SK-N-SH (cell line): ENCODE results near the gene LEKR1. TPM values are rescaled to one million over a fixed set of nuclear protein-coding genes. Genes with fewer than 3 reads are reported as not detected.

Experiments
- CTCF ChIA-PET: fragments of 300-600, 350-600 bp; formaldehyde crosslinking; extraction: SDS; loops from one replicate; lab custom pipeline; 2021; lab: Yijun Ruan, JAX
- POLR2A ChIA-PET: fragments of 350-600 bp; sonication (Branson Sonifier 250); formaldehyde crosslinking; extraction: SDS; loops from one replicate; lab custom pipeline; 2020; ENCODE audit warnings: antibody characterized with exemption, inconsistent platforms; lab: Yijun Ruan, JAX
- DNase-seq: peaks from one replicate; pipeline ENCODE4 v3.0.0; 2012
- H2AFZ ChIP-seq: fragments of 200-600 bp; sonication (generic); 2 replicates; pipeline ENCODE4 v1.8.1; 2016; ENCODE audit warnings: antibody characterized with exemption, mild to moderate bottlenecking, low read depth
- H3F3A ChIP-seq: fragments of 200-600 bp; sonication (generic); replicated peaks from 2 replicates; pipeline ENCODE3; 2016; ENCODE audit warnings: antibody characterized with exemption, mild to moderate bottlenecking; ENCODE audit not compliant: insufficient read depth
- H3K27ac ChIP-seq, 2 experiments: fragments of 200-500 bp in 1 of 2; fragments of 200-600 bp in 1 of 2; sonication (Bioruptor generic) in 1 of 2; sonication (generic), shearing (Covaris generic) in 1 of 2; 2 replicates each; pipeline versions ENCODE4 v1.5.1 to v1.6.1; 2014 to 2016; ENCODE audit warnings: low read depth in 2 of 2, inconsistent platforms in 1 of 2, low read length in 1 of 2, mild to moderate bottlenecking in 1 of 2, mixed read lengths in 1 of 2
- H3K27me3 ChIP-seq: fragments of 200-600 bp; sonication (generic), shearing (Covaris generic); 2 replicates; pipeline ENCODE4 v1.6.1; 2016; ENCODE audit warnings: mixed run types; ENCODE audit not compliant: insufficient read depth
- H3K36me3 ChIP-seq, 2 experiments: fragments of 200-500 bp in 1 of 2; fragments of 200-600 bp in 1 of 2; sonication (Bioruptor generic) in 1 of 2; sonication (generic) in 1 of 2; replicated peaks in 1 of 2; 2 replicates each; pipeline versions ENCODE3 to v1.5.1; 2014 to 2016; ENCODE audit warnings: low read length in 1 of 2, mild to moderate bottlenecking in 1 of 2; ENCODE audit not compliant: insufficient read depth in 2 of 2, control insufficient read depth in 1 of 2
- H3K4me1 ChIP-seq, 2 experiments: fragments of 200-500 bp in 1 of 2; fragments of 200-600 bp in 1 of 2; sonication (Bioruptor generic) in 1 of 2; sonication (generic), shearing (Covaris generic) in 1 of 2; 2 replicates each; pipeline versions ENCODE4 v1.5.1 to v1.6.1; 2014 to 2016; ENCODE audit warnings: low read depth in 1 of 2, low read length in 1 of 2, mixed run types in 1 of 2; ENCODE audit not compliant: insufficient read depth in 2 of 2, control insufficient read depth in 1 of 2
- H3K4me2 ChIP-seq: fragments of 200-600 bp; sonication (generic), shearing (Covaris generic); 2 replicates; pipeline ENCODE4 v1.6.1; 2017; ENCODE audit warnings: mixed run types
- H3K4me3 ChIP-seq, 2 experiments: fragments of 200-500 bp in 1 of 2; fragments of 200-600 bp in 1 of 2; sonication (Bioruptor generic) in 1 of 2; sonication (generic), shearing (Covaris generic) in 1 of 2; 2 replicates each; pipeline versions ENCODE4 v1.5.1 to v1.8.1; 2014 to 2016; ENCODE audit warnings: low read depth in 2 of 2, inconsistent platforms in 1 of 2, low read length in 1 of 2, mild to moderate bottlenecking in 1 of 2, mixed read lengths in 1 of 2, moderate library complexity in 1 of 2
- H3K79me2 ChIP-seq: fragments of 200-600 bp; sonication (generic); 2 replicates; pipeline ENCODE4 v1.8.1; 2017; ENCODE audit warnings: mild to moderate bottlenecking; ENCODE audit not compliant: insufficient read depth
- H3K9ac ChIP-seq: fragments of 200-600 bp; sonication (generic); 2 replicates; pipeline ENCODE4 v1.6.1; 2017; ENCODE audit warnings: mixed run types
- H3K9me2 ChIP-seq: fragments of 200-600 bp; sonication (generic); 2 replicates; pipeline ENCODE4 v1.6.1; 2017; ENCODE audit warnings: mixed run types
- H3K9me3 ChIP-seq: fragments of 200-600 bp; sonication (generic); 2 replicates; pipeline ENCODE4 v1.6.1; 2017; ENCODE audit warnings: mixed run types, mild to moderate bottlenecking, moderate library complexity
- H4K20me1 ChIP-seq: fragments of 200-600 bp; sonication (generic); 2 replicates; pipeline ENCODE4 v1.6.1; 2017; ENCODE audit warnings: mild to moderate bottlenecking, mixed run types; ENCODE audit not compliant: insufficient read depth
- CTCF ChIP-seq: fragments of 200-600 bp; sonication (generic); IDR thresholded peaks from 2 replicates; pipeline ENCODE4 v1.6.1; 2017; ENCODE audit warnings: antibody characterized with exemption, mild to moderate bottlenecking, moderate library complexity
- ELF1 ChIP-seq: IDR thresholded peaks from 2 replicates; pipeline ENCODE4 v1.4.0; 2012
- EZH2phosphoT487 ChIP-seq: fragments of 200-600 bp; sonication (generic); IDR thresholded peaks from 2 replicates; pipeline ENCODE4 v1.6.1; 2017; ENCODE audit warnings: low read depth, mixed run types, mild to moderate bottlenecking, antibody characterized with exemption, moderate library complexity, borderline replicate concordance
- FOXM1 ChIP-seq: IDR thresholded peaks from 2 replicates; pipeline ENCODE4 v1.4.0; 2012; ENCODE audit warnings: low read depth, mild to moderate bottlenecking
- MXI1 ChIP-seq: IDR thresholded peaks from 2 replicates; pipeline ENCODE4 v1.6.1; 2012; ENCODE audit warnings: mild to moderate bottlenecking, low read depth, low read length, improper control_type of control experiment
- NFIC ChIP-seq: IDR thresholded peaks from 2 replicates; pipeline ENCODE4 v1.4.0; 2012; ENCODE audit warnings: borderline replicate concordance
- NRF1 ChIP-seq: IDR thresholded peaks from 2 replicates; pipeline ENCODE4 v1.6.1; 2012; ENCODE audit warnings: low read depth, mild to moderate bottlenecking, low read length
- POLR2AphosphoS5 ChIP-seq: IDR thresholded peaks from 2 replicates; pipeline ENCODE4 v1.6.1; 2012; ENCODE audit warnings: low read depth, low read length
- RAD21 ChIP-seq: IDR thresholded peaks from 2 replicates; pipeline ENCODE4 v1.6.1; 2012; ENCODE audit warnings: mild to moderate bottlenecking, low read length
- REST ChIP-seq: IDR thresholded peaks from 2 replicates; pipeline ENCODE4 v1.6.1; 2012; ENCODE audit warnings: mild to moderate bottlenecking, low read depth, low read length, moderate library complexity
- RXRA ChIP-seq: IDR thresholded peaks from 2 replicates; pipeline ENCODE4 v1.4.0; 2012; ENCODE audit warnings: low read depth, mild to moderate bottlenecking, borderline replicate concordance
- SIN3A ChIP-seq: IDR thresholded peaks from 2 replicates; pipeline ENCODE4 v1.6.1; 2012; ENCODE audit warnings: low read depth, mild to moderate bottlenecking, low read length, moderate library complexity, borderline replicate concordance
- SMC3 ChIP-seq: IDR thresholded peaks from 2 replicates; pipeline ENCODE4 v1.6.1; 2012; ENCODE audit warnings: low read depth, low read length, improper control_type of control experiment
- TCF12 ChIP-seq: IDR thresholded peaks from 2 replicates; pipeline ENCODE4 v1.4.0; 2012
- USF2 ChIP-seq: fragments of 150-350 bp; IDR thresholded peaks from 2 replicates; pipeline ENCODE4 v1.6.1; 2017; ENCODE audit warnings: antibody characterized with exemption, low read length, low read depth, borderline replicate concordance
- WGBS: methylation state at CpG from one replicate; pipeline ENCODE4 v1.1.6; 2017; ENCODE audit warnings: low lambda C conversion rate; 5-methylcytosine and 5-hydroxymethylcytosine counted together
- polyA plus RNA-seq, 3 experiments: library from polyadenylated mRNA; depleted of rRNA; stranded (reverse); fragments of >200 nt; gene quantifications; 2 replicates each; pipeline ENCODE4 v1.2.3, GENCODE V29; 2012

Gene LEKR1
- polyA plus RNA-seq, 1 of the 3 experiments (the other 2 are of a cell fraction): 0.30 TPM

GRCh38 chr3:156975721-156976120, 149.6 kb downstream of the LEKR1 start:
- Histone ChIP-seq H3K79me2 (no peaks in the 10 kb centered on the region), H3K9me2 (no peaks in the 10 kb centered on the region)
- CTCF ChIA-PET: interaction anchor here (1.2 to 1.5 kb wide), 2 partner anchors 12 to 103 kb away, joined by 3 read pairs; no protein-coding TSS in a partner anchor

GRCh38 chr3:156976933-156977332, 150.8 kb downstream of the LEKR1 start:
- no peaks in the 10 kb centered on the region for H3F3A ChIP-seq
- H3K9me2 ChIP-seq: no peaks in the 10 kb centered on the region
- H3K27ac ChIP-seq: no peak overlapping the region
- no peak overlapping the region for H3K9ac ChIP-seq
- 81% methylated on average over 4 of the region's 4 CpGs for WGBS
- ChIA-PET CTCF (no interaction called here), POLR2A (no interaction called here)
- no peaks in the 10 kb centered on the region for H4K20me1 ChIP-seq
- DNase-seq: no peak
- H3K4me3 ChIP-seq: no peak overlapping the region
- peaks cover 0 to 4% of the 10 kb centered on the region in 2 experiments; a peak in 2 of 4 replicates for H3K4me1 ChIP-seq
- TF ChIP-seq TCF12: no peak
- TF ChIP-seq POLR2AphosphoS5: no peak
- TF ChIP-seq RXRA: no peak
- TF ChIP-seq, all 33 proteins: peak for 0
- Histone ChIP-seq H3K4me2 (no peak overlapping the region), H3K9me3 (no peaks in the 10 kb centered on the region), H3K27me3 (0 out of 2 replicates have a peak, but pooled peaks cover 5% of the 10 kb centered on the region), H2AFZ (no peak overlapping the region), H3K36me3 (no peaks in the 10 kb centered on the region), H3K79me2 (no peaks in the 10 kb centered on the region)

More at GRCh38 chr3:156975721-156976120, 149.6 kb downstream of the LEKR1 start:
- Histone ChIP-seq H3F3A (no peaks in the 10 kb centered on the region), H4K20me1 (no peaks in the 10 kb centered on the region), H3K4me2 (no peak overlapping the region), H3K27ac (peak overlapping the region in 1 of 2 experiments; percentile 67; a peak in 1 of 4 replicates), H3K4me1 (peaks cover 0 to 4% of the 10 kb centered on the region in 2 experiments; a peak in 2 of 4 replicates), H3K27me3 (0 out of 2 replicates have a peak, but pooled peaks cover 5% of the 10 kb centered on the region), H3K36me3 (no peaks in the 10 kb centered on the region), H2AFZ (no peak overlapping the region), H3K4me3 (no peak overlapping the region), H3K9me3 (no peaks in the 10 kb centered on the region), H3K9ac (no peak overlapping the region)
- 6% methylated on average over 1 of the region's 1 CpG for WGBS
- no peak for DNase-seq
- TF ChIP-seq NFIC: no peak
- TF ChIP-seq NRF1: no peak
- TF ChIP-seq MXI1: no peak
- POLR2A ChIA-PET: interaction anchor here (0.9 kb wide), 1 partner anchor 113 kb away, joined by 3 read pairs; no protein-coding TSS in a partner anchor

- Histone ChIP-seq H3K9me3 (no peaks in the 10 kb centered on the region), H3F3A (no peaks in the 10 kb centered on the region), H3K79me2 (no peaks in the 10 kb centered on the region), H3K27me3 (0 out of 2 replicates have a peak, but pooled peaks cover 5% of the 10 kb centered on the region), H4K20me1 (no peaks in the 10 kb centered on the region), H3K4me1 (peaks cover 0 to 4% of the 10 kb centered on the region in 2 experiments; a peak in 2 of 4 replicates), H3K9ac (no peak overlapping the region), H3K9me2 (no peaks in the 10 kb centered on the region), H3K4me2 (no peak overlapping the region), H3K27ac (no peak overlapping the region), H2AFZ (no peak overlapping the region), H3K36me3 (no peaks in the 10 kb centered on the region), H3K4me3 (no peak overlapping the region)
- ChIA-PET CTCF (interaction anchor here (1.0 kb wide), 1 partner anchor 14 kb away, joined by 4 read pairs; no protein-coding TSS in a partner anchor), POLR2A (no interaction called here)
- no peak for DNase-seq
- WGBS: 63% methylated on average over 2 of the region's 2 CpGs
- TF ChIP-seq RAD21: no peak
- TF ChIP-seq USF2: no peak
- TF ChIP-seq EZH2phosphoT487: no peak
- TF ChIP-seq ELF1: no peak
- TF ChIP-seq REST: no peak
- TF ChIP-seq MXI1: no peak
- TF ChIP-seq SIN3A: no peak
- no peak for TF ChIP-seq RXRA
- TF ChIP-seq NRF1: no peak
- TF ChIP-seq CTCF: no peak
- no peak for TF ChIP-seq FOXM1
- no peak for TF ChIP-seq TCF12
- no peak for TF ChIP-seq SMC3
Measured at GRCh38 chr3:156978481-156978961, 152.4 kb downstream of the LEKR1 start.
